ENCODE measurements around the gene SMPD3.

Gene SMPD3

GRCh38 chr16:68452176-68452575, 3.9 kb upstream of the SMPD3 start:
- DNase-seq (ENCODE audit: low read depth in 1 of 2, low spot score in 1 of 2): no peak
- H3K4me3 ChIP-seq (replicated peaks; ENCODE audit: insufficient read depth, low read length): no peak overlapping the region
- no peaks in the 10 kb centered on the region for H3K27me3 ChIP-seq (ENCODE audit: insufficient read depth, poor library complexity, severe bottlenecking)
- H3K27ac ChIP-seq (replicated peaks): no peak overlapping the region
- TF ChIP-seq CTCF (IDR thresholded peaks at IDR 0.05; ENCODE audit: insufficient read depth, low read length): no peak
- TF ChIP-seq GABPA (IDR thresholded peaks at IDR 0.05; ENCODE audit: low read depth): no peak
- TF ChIP-seq POLR2AphosphoS5 (IDR thresholded peaks at IDR 0.05; ENCODE audit: low read depth): no peak
- no peak for TF ChIP-seq REST (IDR thresholded peaks at IDR 0.05; ENCODE audit: insufficient replicate concordance, low read depth)
- TF ChIP-seq SPI1 (IDR thresholded peaks at IDR 0.05; ENCODE audit: borderline replicate concordance, low read depth): no peak

- DNase-seq (ENCODE audit: low read depth in 1 of 2, low spot score in 1 of 2): no peak
- H3K27me3 ChIP-seq (ENCODE audit: insufficient read depth, poor library complexity, severe bottlenecking): no peaks in the 10 kb centered on the region
- no peak for TF ChIP-seq GABPA (IDR thresholded peaks at IDR 0.05; ENCODE audit: low read depth)
- no peak overlapping the region for H3K4me3 ChIP-seq (replicated peaks; ENCODE audit: insufficient read depth, low read length)
- H3K27ac ChIP-seq (replicated peaks): no peak overlapping the region
Measured at GRCh38 chr16:68451676-68452075, 3.4 kb upstream of the SMPD3 start.

DNA sequence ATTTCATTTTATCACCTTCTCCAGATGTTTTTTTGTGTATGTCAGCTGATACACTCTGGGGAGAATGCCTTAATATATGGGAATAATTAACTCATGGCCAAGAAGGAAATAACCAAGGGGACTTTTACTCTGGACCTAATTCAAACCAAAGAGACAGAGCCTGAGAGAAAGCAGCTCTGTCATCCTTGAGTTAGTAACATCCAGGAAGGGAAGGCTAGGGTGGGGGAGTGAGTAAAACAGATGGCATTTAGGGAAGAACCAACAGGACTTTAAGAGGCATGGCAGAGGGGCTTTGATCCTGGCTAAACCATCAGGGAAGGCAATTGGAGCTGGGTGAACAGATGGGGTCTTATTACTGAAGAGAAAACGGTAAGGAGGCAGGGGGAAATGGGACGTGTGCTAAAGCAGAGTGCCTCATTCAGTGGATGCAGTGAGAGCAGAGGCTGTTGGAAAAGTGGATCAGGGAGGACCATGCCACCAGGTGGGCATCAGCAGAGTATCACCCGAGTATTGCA, 2.5 kb upstream of the SMPD3 start:
- DNase-seq (ENCODE audit: low read depth in 1 of 2, low spot score in 1 of 2): no peak
- Histone ChIP-seq H3K27ac (replicated peaks) (no peak overlapping the region), H3K4me3 (replicated peaks; ENCODE audit: insufficient read depth, low read length) (no peak overlapping the region), H3K27me3 (ENCODE audit: insufficient read depth, poor library complexity, severe bottlenecking) (peaks cover 5% of the 10 kb centered on the region)
- TF ChIP-seq POLR2AphosphoS5 (IDR thresholded peaks at IDR 0.05; ENCODE audit: low read depth) (no peak), REST (IDR thresholded peaks at IDR 0.05; ENCODE audit: insufficient replicate concordance, low read depth) (no peak), GABPA (IDR thresholded peaks at IDR 0.05; ENCODE audit: low read depth) (no peak), SPI1 (IDR thresholded peaks at IDR 0.05; ENCODE audit: borderline replicate concordance, low read depth) (no peak), CTCF (IDR thresholded peaks at IDR 0.05; ENCODE audit: insufficient read depth, low read length) (no peak)

GRCh38 chr16:68447653-68448359, 502 bp downstream of the SMPD3 start:
- peak overlapping the region; percentile 37 for H3K4me3 ChIP-seq (replicated peaks; ENCODE audit: insufficient read depth, low read length)

More at GRCh38 chr16:68447653-68448359, 502 bp downstream of the SMPD3 start:
- peaks cover 5% of the 10 kb centered on the region for H3K27me3 ChIP-seq (ENCODE audit: insufficient read depth, poor library complexity, severe bottlenecking)
- no peak for DNase-seq (ENCODE audit: low read depth in 1 of 2, low spot score in 1 of 2)
- TF ChIP-seq GABPA (IDR thresholded peaks at IDR 0.05; ENCODE audit: low read depth) (no peak), SPI1 (IDR thresholded peaks at IDR 0.05; ENCODE audit: borderline replicate concordance, low read depth) (no peak), REST (IDR thresholded peaks at IDR 0.05; ENCODE audit: insufficient replicate concordance, low read depth) (no peak), POLR2AphosphoS5 (IDR thresholded peaks at IDR 0.05; ENCODE audit: low read depth) (no peak), CTCF (IDR thresholded peaks at IDR 0.05; ENCODE audit: insufficient read depth, low read length) (no peak)
- H3K27ac ChIP-seq (replicated peaks): no peak overlapping the region

All from HL-60 (cell line).